ENCODE measurements around the gene ST8SIA6.
"Not testable (repeated sequence)": the region's sequence is repeated elsewhere in the genome, so short reads cannot be mapped to it uniquely, and the experiment has no call there.

The ST8SIA6 gene

DNA sequence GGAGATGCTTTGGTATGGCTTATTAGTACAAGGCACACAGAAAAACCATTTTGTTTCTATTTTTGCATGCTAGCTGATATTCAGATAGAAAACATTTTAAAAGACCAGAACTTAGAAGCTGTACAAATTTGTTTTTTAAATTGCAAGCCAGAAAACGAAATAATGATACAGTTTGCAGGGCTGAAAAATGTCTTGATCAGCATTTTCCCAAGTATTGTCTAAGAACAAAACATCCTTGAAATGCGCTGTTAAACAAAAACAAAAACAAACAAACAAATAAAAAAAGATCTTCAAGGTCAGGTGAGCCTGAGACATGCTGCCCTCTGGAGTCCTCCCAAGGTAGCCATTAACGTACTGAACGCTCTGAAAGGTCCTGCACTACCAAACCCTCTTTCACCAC is 128.0 kb downstream of the ST8SIA6 start:
- Mint-ChIP-seq H3K9me3 (no peaks in the 10 kb centered on the region), H3K4me1 (ENCODE audit: low read depth) (no peaks in the 10 kb centered on the region), H3K4me3 (no peak overlapping the region), H3K27me3 (no peaks in the 10 kb centered on the region), H3K27ac (no peak overlapping the region), H3K36me3 (ENCODE audit: low read depth) (no peaks in the 10 kb centered on the region)

DNA sequence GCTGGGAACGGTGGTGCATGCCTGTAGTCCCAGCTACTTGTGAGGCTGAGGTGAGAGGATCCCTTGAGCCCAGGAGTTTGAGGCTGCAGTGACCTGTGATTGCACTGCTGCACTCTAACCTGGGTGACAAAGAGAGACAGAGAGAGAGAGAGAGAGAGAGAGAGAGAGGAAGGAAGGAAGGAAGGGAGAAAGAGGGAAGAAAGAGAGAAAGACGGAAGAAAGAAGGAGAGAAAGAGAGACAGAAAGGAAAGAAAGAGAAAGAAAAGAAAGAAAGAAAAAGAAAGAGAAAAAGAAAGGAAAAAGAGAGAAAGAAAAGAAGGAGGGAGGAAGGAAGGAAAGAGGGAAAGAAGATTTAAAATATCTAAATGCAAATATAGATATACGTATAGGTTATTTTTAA is 132.4 kb downstream of the ST8SIA6 start:
- H3K4me1 Mint-ChIP-seq (ENCODE audit: low read depth); H3K27ac Mint-ChIP-seq: not testable (repeated sequence)

DNA sequence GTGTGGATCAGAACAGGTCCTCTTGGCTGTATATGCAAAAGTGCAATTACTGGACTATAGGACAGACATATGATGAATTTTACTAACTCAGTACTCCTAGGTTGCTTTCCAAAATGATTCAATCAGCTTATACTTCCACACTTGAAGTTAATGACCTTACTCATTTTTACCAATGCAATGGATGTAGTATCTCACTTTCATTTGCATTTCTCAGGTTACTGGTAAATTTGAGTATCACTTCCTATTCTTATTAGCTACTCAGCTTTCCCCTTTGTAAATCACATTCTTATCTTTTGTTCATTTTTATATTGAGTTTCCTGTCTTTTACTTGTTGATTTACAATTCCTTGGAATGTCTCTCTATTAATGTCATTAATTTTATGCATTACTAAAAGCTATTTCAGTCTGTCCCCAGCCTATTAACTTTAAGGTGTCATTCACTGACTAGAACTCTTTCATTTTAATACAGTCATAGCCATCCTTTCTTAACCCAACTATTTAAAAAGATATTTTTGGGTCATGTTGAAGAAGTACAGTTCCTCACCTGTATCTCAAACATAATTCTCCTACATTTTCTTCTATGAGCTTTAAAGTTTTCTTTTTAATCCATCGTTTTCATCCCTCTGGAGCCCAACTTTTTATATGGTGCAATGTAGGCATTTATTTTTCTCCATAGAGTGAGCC is 137.8 kb downstream of the ST8SIA6 start:
- H3K27me3 Mint-ChIP-seq, result peaks cover 7% of the 10 kb centered on the region
- H3K9me3 Mint-ChIP-seq, result no peaks in the 10 kb centered on the region
- no peaks in the 10 kb centered on the region for H3K36me3 Mint-ChIP-seq (ENCODE audit: low read depth)
- no peak overlapping the region for H3K27ac Mint-ChIP-seq
- no peak overlapping the region for H3K4me3 Mint-ChIP-seq
- peaks cover 7% of the 10 kb centered on the region for H3K4me1 Mint-ChIP-seq (ENCODE audit: low read depth)

More for the DNA sequence above, 132.4 kb downstream of the ST8SIA6 start:
- not testable (repeated sequence) for H3K36me3 Mint-ChIP-seq (ENCODE audit: low read depth); H3K9me3 Mint-ChIP-seq; H3K4me3 Mint-ChIP-seq; H3K27me3 Mint-ChIP-seq

DNA sequence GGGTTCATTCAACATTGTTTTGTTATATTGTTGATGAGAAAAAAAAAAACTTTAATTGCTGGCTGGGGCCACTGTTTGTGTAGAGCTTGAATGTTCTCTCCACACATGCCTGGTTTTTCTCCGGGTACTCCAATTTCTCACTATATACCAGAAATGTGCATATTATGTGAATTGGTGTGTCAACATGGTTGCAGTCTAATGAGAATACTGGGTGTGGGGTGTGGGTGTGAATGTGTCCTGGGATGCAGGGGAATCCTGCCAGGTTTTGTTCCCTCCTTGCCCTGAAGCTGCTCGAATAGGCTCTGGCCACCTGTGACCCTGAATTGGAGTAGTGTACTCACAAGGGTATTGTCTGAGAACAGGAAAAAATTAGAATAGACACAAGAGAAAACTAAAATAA is 145.0 kb downstream of the ST8SIA6 start:
- no peak overlapping the region for H3K27ac Mint-ChIP-seq
- no peaks in the 10 kb centered on the region for H3K4me1 Mint-ChIP-seq (ENCODE audit: low read depth)
- H3K4me3 Mint-ChIP-seq, result no peak overlapping the region
- H3K9me3 Mint-ChIP-seq, result no peaks in the 10 kb centered on the region
- H3K36me3 Mint-ChIP-seq (ENCODE audit: low read depth), result no peaks in the 10 kb centered on the region
- H3K27me3 Mint-ChIP-seq, result peaks cover 22% of the 10 kb centered on the region

DNA sequence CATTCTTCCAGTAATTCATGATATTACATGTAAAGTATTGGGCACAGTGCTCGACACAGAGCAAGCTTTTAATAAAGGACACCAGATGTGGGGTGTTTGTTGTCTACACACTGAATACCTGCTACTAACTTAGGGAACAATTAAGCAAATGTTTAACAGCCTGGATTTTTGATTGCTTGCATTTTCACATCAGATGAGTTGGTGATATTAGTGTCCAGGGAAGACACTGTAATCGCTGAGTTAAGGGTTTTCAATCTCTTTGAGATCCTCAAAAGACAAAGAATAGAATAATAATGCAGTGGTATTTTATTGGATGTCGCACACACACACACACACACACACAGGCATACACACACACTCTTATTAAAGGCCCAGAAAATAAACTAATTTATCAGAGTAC is 147.3 kb downstream of the ST8SIA6 start:
- Mint-ChIP-seq H3K27me3 (peaks cover 20% of the 10 kb centered on the region), H3K4me3 (no peak overlapping the region), H3K36me3 (ENCODE audit: low read depth) (no peaks in the 10 kb centered on the region), H3K4me1 (ENCODE audit: low read depth) (no peaks in the 10 kb centered on the region), H3K9me3 (no peaks in the 10 kb centered on the region), H3K27ac (no peak overlapping the region)

DNA sequence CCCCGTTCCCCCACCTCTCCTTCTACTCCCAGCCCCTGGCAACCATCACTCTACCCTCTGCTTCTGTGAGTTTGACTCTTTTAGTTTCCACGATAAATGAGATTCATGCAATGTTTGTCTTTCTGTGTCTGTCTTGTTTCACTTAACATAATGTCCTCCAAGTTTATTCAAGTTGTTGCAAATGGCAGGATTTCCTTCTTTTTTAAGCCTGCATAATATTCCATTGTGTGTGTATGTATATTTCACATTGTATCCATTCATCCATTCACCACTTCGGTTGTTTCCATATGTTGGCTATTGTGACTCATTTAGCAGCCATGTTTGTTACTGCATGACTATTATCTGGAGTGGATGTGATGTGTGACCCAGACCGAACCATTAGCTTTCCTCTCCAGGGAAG is 162.0 kb downstream of the ST8SIA6 start:
- Mint-ChIP-seq H3K27ac (no peak overlapping the region), H3K9me3 (peaks cover 6% of the 10 kb centered on the region), H3K36me3 (ENCODE audit: low read depth) (no peaks in the 10 kb centered on the region), H3K4me3 (no peak overlapping the region), H3K4me1 (ENCODE audit: low read depth) (peaks cover 16% of the 10 kb centered on the region), H3K27me3 (peaks cover 26% of the 10 kb centered on the region)

DNA sequence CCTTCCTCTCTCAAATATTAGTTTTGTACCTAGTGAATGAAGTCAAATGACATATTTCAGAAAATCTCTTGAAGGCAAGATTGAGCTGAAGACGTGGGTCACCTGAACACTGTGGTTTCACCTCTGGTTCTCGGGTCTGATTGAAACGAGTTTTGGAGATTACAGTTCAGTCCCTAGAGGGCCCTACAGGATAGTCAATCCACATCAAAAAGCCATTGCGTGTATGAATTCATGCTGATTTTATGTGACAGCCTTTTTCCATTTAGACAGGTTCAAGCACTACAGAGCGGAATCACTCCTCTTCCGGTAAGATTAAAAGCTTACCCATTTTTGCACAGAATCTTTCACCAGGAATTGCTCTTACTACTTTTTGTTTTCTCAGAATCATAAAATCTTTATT is 164.2 kb downstream of the ST8SIA6 start:
- H3K4me3 Mint-ChIP-seq, result no peak overlapping the region
- peak overlapping the region; percentile 69 for H3K27ac Mint-ChIP-seq
- H3K4me1 Mint-ChIP-seq (ENCODE audit: low read depth), result peaks cover 16% of the 10 kb centered on the region
- H3K36me3 Mint-ChIP-seq (ENCODE audit: low read depth), result no peaks in the 10 kb centered on the region
- H3K27me3 Mint-ChIP-seq, result peaks cover 23% of the 10 kb centered on the region
- H3K9me3 Mint-ChIP-seq, result peaks cover 6% of the 10 kb centered on the region

DNA sequence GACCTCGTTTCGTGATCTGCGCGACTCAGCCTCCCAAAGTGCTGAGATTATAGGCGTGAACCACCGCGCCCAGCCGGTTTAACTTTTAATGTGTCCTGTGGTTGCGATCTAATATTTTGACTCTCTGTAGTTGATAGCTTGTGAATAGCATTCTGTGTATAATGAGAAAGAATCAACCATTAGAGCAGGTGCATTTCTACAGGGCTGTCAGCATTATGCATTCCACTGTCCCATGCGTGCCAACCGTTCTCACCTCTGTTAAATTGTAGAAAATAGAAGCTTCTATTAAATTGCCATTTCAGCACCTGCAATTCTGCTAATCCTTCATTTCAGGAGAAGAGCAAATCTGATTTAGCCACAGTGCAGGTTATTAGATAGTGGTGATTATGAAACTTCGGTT is 164.6 kb downstream of the ST8SIA6 start:
- Mint-ChIP-seq H3K27ac (no peak overlapping the region), H3K4me3 (no peak overlapping the region), H3K9me3 (peaks cover 6% of the 10 kb centered on the region)

DNA sequence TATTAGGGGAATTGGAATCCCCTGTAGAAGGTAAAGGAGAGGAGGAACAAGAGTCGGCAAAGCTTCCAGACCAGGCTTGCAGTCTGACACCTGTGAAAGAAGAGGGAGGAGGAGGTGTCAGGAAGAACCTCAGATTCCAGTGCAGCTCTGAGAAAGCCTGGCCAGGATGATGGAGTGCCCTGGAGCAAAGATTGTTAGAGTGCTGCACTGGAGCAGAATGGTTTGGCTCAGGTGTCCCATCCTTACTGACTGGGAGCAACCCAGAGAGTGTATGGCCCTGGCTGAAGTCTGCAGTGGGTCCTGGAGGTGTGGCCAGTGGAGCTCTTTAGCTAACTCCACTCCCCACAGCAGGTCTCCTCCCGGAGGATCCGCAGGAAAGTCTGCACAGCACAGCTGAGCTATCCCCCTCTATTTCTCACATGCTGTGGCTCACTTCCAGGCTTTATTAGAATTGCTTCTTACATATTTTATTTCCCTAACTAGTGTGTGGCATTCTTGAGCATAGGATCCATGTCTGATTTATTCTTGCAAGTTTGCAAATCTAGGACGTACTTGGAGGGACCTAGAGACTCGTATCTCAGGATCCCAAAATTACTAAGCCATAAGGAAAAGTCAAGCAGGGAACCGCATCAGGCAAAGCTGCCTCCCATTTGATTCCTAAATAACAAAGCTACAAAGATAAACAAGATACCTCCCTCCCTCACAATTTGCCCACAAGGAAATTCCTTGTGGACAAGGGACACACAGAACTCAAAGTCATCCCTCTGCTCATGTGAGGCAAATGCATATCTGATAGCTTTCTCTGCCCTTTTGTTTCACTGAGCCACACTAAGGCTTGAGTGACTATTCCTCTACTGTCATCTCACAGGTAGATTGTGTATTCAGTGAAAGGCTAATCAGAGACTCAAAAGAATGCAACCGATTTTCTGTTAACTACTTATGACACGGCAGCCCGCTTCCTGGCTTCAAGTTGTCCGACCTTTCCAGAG is 167.5 kb downstream of the ST8SIA6 start:
- H3K27ac Mint-ChIP-seq, result no peak overlapping the region
- H3K4me1 Mint-ChIP-seq (ENCODE audit: low read depth), result peaks cover 16% of the 10 kb centered on the region
- no peak overlapping the region for H3K4me3 Mint-ChIP-seq
- H3K36me3 Mint-ChIP-seq (ENCODE audit: low read depth), result peaks cover 3% of the 10 kb centered on the region
- peaks cover 4% of the 10 kb centered on the region for H3K9me3 Mint-ChIP-seq
- peaks cover 21% of the 10 kb centered on the region for H3K27me3 Mint-ChIP-seq

More for the DNA sequence above, 164.6 kb downstream of the ST8SIA6 start:
- Mint-ChIP-seq H3K36me3 (ENCODE audit: low read depth) (no peaks in the 10 kb centered on the region), H3K4me1 (ENCODE audit: low read depth) (peaks cover 16% of the 10 kb centered on the region), H3K27me3 (peaks cover 23% of the 10 kb centered on the region)

DNA sequence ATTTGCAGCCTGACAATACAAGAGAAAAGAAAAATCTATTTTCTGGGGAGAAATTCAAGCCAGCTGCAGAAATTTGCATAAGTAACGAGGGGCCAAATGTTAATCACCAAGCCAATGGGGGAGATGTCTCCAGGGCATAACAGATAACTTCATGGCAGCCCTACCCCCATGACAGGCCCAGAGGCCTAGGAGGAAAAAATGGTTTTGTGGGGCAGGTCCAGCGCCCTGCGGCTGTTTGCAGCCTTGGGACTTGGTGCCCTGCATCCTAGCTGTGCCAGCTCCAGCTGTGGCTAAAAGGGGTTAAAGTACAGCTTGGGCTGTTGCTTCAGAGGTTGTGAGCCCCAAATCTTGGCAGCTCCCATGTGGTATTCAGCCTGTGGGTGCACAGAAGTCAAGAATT is 172.1 kb downstream of the ST8SIA6 start:
- peaks cover 11% of the 10 kb centered on the region for H3K27me3 Mint-ChIP-seq
- H3K27ac Mint-ChIP-seq, result no peak overlapping the region
- peaks cover 9% of the 10 kb centered on the region for H3K36me3 Mint-ChIP-seq (ENCODE audit: low read depth)
- no peak overlapping the region for H3K4me3 Mint-ChIP-seq
- H3K9me3 Mint-ChIP-seq, result peaks cover 13% of the 10 kb centered on the region
- H3K4me1 Mint-ChIP-seq (ENCODE audit: low read depth), result no peaks in the 10 kb centered on the region

DNA sequence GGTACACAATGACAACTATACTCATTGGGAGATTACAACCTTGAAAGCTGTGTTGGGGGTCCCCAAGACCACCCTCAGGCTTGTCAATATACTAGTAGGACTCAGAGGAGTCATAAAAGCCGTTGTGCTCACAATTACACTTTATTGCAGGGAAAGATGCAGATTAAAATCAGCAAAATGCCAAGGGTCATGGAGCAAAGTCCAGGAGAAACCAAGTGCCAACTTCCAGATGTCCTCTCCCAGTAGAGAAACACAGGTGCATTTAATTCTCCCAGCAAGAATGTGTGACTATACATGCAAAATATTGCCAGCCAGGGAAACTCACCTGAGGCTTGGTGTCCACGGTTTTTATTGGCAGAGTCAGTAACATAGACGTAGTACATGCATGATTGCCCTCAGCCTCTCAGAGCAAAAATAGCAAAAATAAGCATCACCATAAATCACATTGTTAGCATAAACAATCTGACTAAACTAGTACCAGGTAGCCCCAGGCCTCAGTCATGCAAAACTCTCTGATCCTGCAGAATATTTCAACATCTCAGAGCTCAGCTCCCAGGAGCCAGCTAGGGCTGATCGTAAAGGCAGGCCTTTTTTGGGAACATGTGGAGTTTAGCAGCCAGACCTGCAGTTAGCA is 175.7 kb downstream of the ST8SIA6 start:
- Mint-ChIP-seq H3K27me3 (peaks cover 11% of the 10 kb centered on the region), H3K4me1 (ENCODE audit: low read depth) (peaks cover 2% of the 10 kb centered on the region), H3K36me3 (ENCODE audit: low read depth) (peaks cover 9% of the 10 kb centered on the region), H3K9me3 (peaks cover 13% of the 10 kb centered on the region), H3K4me3 (no peak overlapping the region), H3K27ac (no peak overlapping the region)

DNA sequence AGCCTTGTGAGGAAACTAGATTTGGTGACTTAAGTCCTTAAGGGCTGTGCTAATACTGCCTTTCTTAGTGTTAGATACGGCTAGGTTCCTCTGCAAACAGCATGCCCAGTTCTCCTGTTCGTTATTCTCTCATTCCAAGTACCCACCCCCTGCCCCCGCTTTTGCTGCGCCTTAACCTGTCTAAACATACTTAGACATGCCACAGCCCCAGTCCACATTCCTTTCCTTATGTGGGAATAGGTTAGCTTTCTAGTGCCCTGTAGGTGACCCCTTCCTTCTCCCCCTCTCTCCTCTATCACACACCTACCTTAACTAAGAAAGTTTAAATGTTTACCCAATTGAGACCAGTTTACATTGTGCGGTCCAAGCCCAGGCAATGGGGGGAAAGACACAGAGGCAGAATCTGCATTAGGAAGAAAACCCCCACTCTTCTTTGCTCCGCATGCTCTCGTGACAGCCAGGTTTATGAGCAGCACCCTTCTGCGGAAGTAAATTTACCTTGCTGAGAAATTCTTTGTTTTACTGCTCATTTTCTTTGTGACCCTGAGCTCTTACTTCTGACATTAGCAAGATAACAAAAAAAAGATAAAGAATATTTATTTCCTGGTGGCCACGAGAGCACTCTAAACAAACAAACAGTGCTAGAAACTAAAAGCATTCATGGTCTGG is 177.5 kb downstream of the ST8SIA6 start:
- Mint-ChIP-seq H3K27me3 (peaks cover 9% of the 10 kb centered on the region), H3K9me3 (peaks cover 10% of the 10 kb centered on the region), H3K27ac (no peak overlapping the region), H3K4me3 (no peak overlapping the region), H3K36me3 (ENCODE audit: low read depth) (peaks cover 6% of the 10 kb centered on the region), H3K4me1 (ENCODE audit: low read depth) (peaks cover 6% of the 10 kb centered on the region)

DNA sequence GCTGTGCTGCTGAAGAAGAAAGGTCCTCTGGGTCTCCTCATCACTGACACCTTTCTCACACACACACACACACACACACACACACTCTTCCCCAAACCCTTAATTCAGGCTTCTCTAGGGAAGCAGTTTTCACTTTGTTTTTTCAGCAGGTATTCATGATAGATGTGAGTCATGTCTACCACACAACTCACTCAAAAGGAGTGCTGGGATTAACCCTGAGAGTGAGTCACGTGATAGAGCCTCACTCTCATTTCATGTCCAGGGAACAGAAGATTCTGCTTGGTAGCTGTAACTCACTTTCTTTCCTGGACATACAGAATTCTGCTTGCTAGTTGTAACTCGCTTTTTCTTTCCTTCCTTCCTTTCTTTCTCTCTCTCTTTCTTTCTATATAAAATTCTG is 181.0 kb downstream of the ST8SIA6 start:
- Mint-ChIP-seq H3K27ac (no peak overlapping the region), H3K27me3 (peaks cover 4% of the 10 kb centered on the region), H3K36me3 (ENCODE audit: low read depth) (no peaks in the 10 kb centered on the region), H3K4me1 (ENCODE audit: low read depth) (peaks cover 6% of the 10 kb centered on the region), H3K4me3 (no peak overlapping the region), H3K9me3 (no peaks in the 10 kb centered on the region)

DNA sequence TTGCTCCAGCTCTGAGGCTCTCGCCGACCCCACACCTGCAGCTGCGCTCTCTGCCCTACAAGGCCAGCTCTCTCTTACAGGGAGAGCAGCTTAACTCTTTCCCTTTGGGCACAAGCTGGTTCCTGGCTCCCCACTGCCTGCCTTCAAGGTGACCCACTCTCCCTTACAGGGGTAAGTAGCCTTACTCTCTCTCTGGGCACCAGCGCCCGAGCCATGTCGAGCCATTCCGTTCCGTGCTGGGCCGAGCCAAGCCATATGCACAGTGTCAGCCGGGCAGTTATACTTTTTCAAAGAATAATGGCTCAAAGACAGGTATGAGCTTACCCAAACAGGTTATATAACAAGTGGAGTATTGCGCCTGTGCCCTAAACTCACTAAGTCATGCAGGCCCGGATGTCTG is 181.7 kb downstream of the ST8SIA6 start:
- H3K36me3 Mint-ChIP-seq (ENCODE audit: low read depth), result no peaks in the 10 kb centered on the region
- no peak overlapping the region for H3K4me3 Mint-ChIP-seq
- H3K9me3 Mint-ChIP-seq, result no peaks in the 10 kb centered on the region
- H3K4me1 Mint-ChIP-seq (ENCODE audit: low read depth), result peaks cover 6% of the 10 kb centered on the region
- H3K27ac Mint-ChIP-seq, result no peak overlapping the region
- peaks cover 8% of the 10 kb centered on the region for H3K27me3 Mint-ChIP-seq

Data from stimulated activated naive CD8-positive, alpha-beta T cell treated with anti-CD3 and anti-CD28 coated beads, Interleukin-15, Interleukin-2, amounts not matched to agents 100 ng/mL and 50 ng/mL, for 24 hours (primary cell).